Measurements from ENCODE around the gene RAD18. TPM values are rescaled to one million over a fixed set of nuclear protein-coding genes. Genes with fewer than 3 reads are reported as not detected.

RAD18 gene
- total RNA-seq, 1 donor from 2014 or later = 7.7 TPM

DNA sequence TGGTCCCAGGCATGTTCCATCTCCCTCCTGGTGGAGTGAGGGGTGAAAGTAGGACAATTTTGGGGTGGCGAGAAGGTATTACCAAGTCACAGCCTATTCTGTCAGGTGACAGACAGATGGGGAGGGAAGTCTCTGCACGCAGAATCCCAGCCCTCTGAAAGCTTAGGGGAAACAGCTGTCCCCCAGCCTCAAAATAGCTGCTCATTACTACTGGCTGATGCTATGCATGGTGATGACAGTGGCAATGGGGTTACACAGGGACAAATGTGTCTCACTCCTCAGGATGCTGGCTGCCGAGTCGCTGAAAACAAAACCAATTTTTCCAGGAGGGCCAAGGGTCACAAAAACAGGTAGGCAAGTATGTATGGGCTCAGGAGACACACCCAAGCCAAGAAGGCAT is 125.0 kb downstream of the RAD18 start:
- DNase-seq (ENCODE audit: low read depth) = peak; percentile 89

DNA sequence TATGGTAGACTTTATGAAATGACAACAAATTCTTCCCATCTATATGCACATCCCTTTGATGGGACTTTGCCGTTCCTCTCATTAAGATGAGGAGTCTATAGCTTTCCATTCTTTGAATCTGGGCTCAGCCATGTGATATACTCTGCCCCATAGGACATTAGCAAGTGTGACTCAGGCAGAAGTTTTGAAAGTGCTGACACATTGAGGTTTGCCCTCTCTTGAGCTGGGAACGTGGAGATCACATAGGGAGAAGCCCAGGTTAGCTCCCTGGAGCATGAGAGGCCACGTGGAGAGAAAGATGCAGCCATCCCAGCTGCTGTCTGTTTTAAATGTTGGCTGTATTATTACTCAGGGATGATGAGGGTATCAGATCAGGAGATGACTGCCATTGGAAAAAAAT is 126.1 kb downstream of the RAD18 start:
- DNase-seq (ENCODE audit: low read depth) = peak; percentile 61

DNA sequence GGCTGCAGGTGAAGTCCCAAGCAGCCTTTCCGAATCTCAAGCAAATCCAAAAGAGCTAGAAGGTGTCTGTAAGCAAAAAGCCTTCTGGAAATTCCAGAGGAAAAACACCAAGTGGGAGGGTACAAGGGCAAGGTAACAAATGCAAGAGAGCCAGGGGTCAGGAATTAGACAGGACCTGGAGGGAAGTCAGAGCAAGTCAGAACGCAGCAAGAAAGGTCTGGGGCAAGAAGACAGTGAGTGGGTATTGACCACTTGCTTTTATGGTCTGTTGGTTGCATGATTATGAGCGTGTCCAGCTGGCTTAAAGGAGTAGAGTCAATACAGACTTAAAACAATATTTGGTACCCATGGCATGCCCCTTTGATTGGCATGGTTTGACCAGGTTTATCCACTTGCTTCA is 127.2 kb downstream of the RAD18 start:
- no peak for DNase-seq (ENCODE audit: low read depth)

DNA sequence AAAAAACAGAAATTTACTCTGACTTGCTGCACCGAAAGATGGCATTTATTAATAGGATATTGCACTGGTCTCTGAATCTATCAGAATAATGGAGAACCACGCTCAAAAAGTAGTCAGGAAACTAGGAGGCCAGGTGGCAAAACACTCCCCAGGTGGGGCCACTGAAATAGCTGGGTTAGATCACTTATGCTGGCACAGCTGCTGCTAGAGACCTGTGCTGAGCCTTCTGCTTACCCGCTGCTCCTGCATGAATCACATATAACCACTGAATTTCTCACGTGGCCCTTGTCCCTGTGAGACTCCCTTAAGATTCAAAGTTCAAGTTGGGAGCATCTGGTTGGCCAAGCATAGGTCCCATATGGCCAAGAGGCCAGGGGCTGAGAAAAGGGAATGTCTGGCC is 127.9 kb downstream of the RAD18 start:
- no peak for DNase-seq (ENCODE audit: low read depth)

DNA sequence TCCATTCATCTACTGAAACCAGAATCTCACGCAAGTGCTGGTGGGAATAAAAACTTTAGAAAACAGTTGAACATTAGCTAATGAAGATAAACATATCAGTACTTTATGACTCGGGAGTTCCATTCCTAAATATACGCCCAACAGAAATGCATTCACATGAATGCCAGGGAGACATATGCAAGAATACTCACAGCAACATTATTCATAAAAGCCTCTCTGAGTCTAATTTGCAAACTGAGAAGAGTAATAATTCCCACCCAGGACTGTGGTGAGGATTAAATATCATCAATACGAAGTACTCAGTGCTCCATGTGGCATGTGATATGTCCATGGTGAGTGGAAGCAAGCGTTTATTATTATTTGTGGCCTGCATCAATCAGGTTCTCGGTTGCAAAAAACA is 128.3 kb downstream of the RAD18 start:
- no peak for DNase-seq (ENCODE audit: low read depth)

DNA sequence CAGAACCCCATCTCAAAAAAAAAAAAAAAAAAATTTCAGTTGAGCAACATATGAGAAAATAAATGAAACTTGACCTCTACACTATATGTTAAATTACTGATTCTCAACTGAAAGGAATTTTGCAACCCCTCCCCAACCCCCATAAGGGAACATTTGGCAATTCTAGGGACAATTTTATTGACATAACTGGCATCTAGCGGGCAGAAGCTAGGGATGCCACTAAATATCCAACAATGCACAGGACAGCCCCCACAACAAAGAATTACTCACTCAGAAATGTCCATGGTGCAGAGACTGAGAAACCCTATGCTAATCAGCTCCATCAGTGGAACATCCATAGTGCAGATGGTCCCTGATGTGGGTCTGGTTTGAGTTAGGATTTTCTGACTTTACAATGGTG is 135.6 kb downstream of the RAD18 start:
- DNase-seq (ENCODE audit: low read depth) = no peak

Other genes starting within 250 kb of the RAD18 start
- 90.5 and 133 TPM in 2 replicates for gene CAV3, start 229.7 kb downstream of the RAD18 start, total RNA-seq
- 4.7 and 5.1 TPM in 2 replicates for gene OXTR, start 193.9 kb downstream of the RAD18 start, total RNA-seq